ENCODE data around the gene CAP1. TPM values are rescaled to one million over a fixed set of nuclear protein-coding genes. Genes with fewer than 3 reads are reported as not detected.

The CAP1 gene
- total RNA-seq, 1 donor from 2014 or later = 365 TPM

DNA sequence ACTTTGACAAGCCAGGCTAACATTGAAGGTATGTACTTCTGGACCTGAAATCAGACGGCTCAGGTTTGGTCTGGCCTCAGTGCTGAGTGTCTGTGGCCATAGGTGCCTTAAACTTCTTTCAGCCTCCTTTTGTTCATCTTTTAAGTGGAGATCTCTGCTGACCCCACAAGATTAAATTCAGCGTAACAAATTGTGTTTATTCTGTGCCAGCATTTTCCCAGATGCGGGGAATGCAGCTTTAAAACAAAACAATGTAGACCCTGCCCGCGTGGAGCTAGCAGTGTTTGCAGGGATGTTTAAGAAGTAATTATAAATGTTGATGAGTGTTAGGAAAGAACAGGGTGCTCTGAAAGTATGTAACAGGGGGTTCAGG lies 923 bp downstream of the CAP1 start:
- no peak for DNase-seq
- intact Hi-C loops (cut with DNase I) = no loop called here
- no peaks in the 10 kb centered on the region for H3K9me3 ChIP-seq
- H3K4me1 ChIP-seq = peaks cover 83% of the 10 kb centered on the region
- peak overlapping the region; percentile 100 for H3K27ac ChIP-seq
- peaks cover 16% of the 10 kb centered on the region for H3K36me3 ChIP-seq
- no peaks in the 10 kb centered on the region for H3K27me3 ChIP-seq (ENCODE audit: low read depth)
- H3K4me3 ChIP-seq = peak overlapping the region; percentile 74
- TF ChIP-seq CTCF (IDR thresholded peaks at IDR 0.05) = no peak
- no peak for ATAC-seq

GRCh38 chr1:40042341-40042740 lies 1.8 kb downstream of the CAP1 start:
- Histone ChIP-seq H3K36me3 (peaks cover 16% of the 10 kb centered on the region), H3K27ac (peak overlapping the region; percentile 59), H3K27me3 (ENCODE audit: low read depth) (no peaks in the 10 kb centered on the region), H3K4me3 (peak overlapping the region; percentile 74), H3K9me3 (no peaks in the 10 kb centered on the region), H3K4me1 (peaks cover 83% of the 10 kb centered on the region)
- TF ChIP-seq CTCF (IDR thresholded peaks at IDR 0.05) = no peak
- intact Hi-C loops (cut with DNase I) = no loop called here
- no peak for DNase-seq
- no peak for ATAC-seq

GRCh38 chr1:40044110-40044509 lies 3.6 kb downstream of the CAP1 start:
- intact Hi-C loops (cut with DNase I) = no loop called here
- ATAC-seq (no peak), DNase-seq (no peak)
- H3K27me3 ChIP-seq (ENCODE audit: low read depth) = no peaks in the 10 kb centered on the region
- H3K4me1 ChIP-seq = peaks cover 76% of the 10 kb centered on the region
- no peak for TF ChIP-seq CTCF (IDR thresholded peaks at IDR 0.05)
- H3K9me3 ChIP-seq = no peaks in the 10 kb centered on the region
- no peak overlapping the region for H3K27ac ChIP-seq
- peak overlapping the region; percentile 74 for H3K4me3 ChIP-seq
- peaks cover 25% of the 10 kb centered on the region for H3K36me3 ChIP-seq

DNA sequence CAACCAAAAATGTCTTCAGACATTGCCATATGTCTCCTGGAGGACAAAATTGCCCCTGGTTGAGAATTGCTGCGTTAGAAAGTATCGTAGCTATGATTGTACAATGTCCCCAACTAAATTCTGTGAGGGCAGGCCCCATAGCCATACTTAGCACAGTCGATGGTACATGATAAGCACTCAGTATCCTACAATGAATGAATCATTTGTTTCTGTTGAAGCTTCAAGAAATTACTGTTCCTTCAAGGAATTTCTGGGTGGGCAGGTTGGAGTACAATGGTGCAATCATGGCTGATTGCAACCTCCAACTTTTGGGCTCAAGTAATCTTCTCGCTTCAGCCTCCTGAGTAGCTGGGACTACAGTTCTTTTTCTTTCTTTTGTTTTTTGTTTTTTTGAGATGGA lies 4.7 kb downstream of the CAP1 start:
- H3K27ac ChIP-seq = no peak overlapping the region
- TF ChIP-seq CTCF (IDR thresholded peaks at IDR 0.05) = no peak
- H3K36me3 ChIP-seq = peaks cover 31% of the 10 kb centered on the region
- intact Hi-C loops (cut with DNase I) = no loop called here
- peaks cover 81% of the 10 kb centered on the region for H3K4me1 ChIP-seq
- DNase-seq (no peak), ATAC-seq (no peak)
- no peaks in the 10 kb centered on the region for H3K9me3 ChIP-seq
- no peak overlapping the region for H3K4me3 ChIP-seq
- H3K27me3 ChIP-seq (ENCODE audit: low read depth) = no peaks in the 10 kb centered on the region

DNA sequence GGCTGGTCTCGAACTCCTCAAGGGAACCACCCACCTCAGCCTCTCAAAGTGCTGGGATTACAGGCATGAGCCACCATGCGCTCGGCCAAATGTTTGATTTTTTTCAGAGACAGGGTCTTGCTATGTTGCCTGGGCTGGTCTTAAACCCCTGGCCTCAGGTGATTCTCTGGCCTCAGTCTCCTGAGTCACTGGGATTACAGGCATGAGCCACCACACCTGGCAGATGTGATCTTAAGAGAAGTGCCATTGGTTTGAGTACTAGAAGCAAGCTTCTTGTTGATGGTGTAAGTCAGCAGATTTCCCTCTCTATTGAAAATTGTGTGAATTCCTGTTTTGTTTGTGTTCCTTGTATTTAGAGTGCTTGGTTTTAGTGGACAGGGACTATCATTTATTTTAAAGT lies 5.2 kb downstream of the CAP1 start:
- ATAC-seq (no peak), DNase-seq (no peak)
- no peak for TF ChIP-seq CTCF (IDR thresholded peaks at IDR 0.05)
- Histone ChIP-seq H3K36me3 (peaks cover 34% of the 10 kb centered on the region), H3K4me3 (no peak overlapping the region), H3K9me3 (no peaks in the 10 kb centered on the region), H3K4me1 (peaks cover 87% of the 10 kb centered on the region), H3K27me3 (ENCODE audit: low read depth) (no peaks in the 10 kb centered on the region), H3K27ac (no peak overlapping the region)
- intact Hi-C loops (cut with DNase I) = no loop called here

GRCh38 chr1:40047276-40047675 lies 6.7 kb downstream of the CAP1 start:
- H3K9me3 ChIP-seq = no peaks in the 10 kb centered on the region
- H3K27me3 ChIP-seq (ENCODE audit: low read depth) = no peaks in the 10 kb centered on the region
- H3K27ac ChIP-seq = no peak overlapping the region
- peaks cover 81% of the 10 kb centered on the region for H3K4me1 ChIP-seq
- H3K4me3 ChIP-seq = no peak overlapping the region
- DNase-seq = no peak
- H3K36me3 ChIP-seq = peaks cover 36% of the 10 kb centered on the region
- no peak for ATAC-seq
- no peak for TF ChIP-seq CTCF (IDR thresholded peaks at IDR 0.05)
- intact Hi-C loops (cut with DNase I) = no loop called here
